GM19468 (cell line): Measurements from ENCODE around the gene HOXA11.

Experiments
- ATAC-seq: cut with Tn5 transposase; IDR thresholded peaks from one replicate; pipeline ENCODE4 v1.9.1; 2021; ENCODE audit warnings: mild to moderate bottlenecking, moderate library complexity, moderate number of reproducible peaks; ENCODE audit not compliant: unreplicated experiment; ENCODE audit errors: extremely low read depth

HOXA11 gene

DNA sequence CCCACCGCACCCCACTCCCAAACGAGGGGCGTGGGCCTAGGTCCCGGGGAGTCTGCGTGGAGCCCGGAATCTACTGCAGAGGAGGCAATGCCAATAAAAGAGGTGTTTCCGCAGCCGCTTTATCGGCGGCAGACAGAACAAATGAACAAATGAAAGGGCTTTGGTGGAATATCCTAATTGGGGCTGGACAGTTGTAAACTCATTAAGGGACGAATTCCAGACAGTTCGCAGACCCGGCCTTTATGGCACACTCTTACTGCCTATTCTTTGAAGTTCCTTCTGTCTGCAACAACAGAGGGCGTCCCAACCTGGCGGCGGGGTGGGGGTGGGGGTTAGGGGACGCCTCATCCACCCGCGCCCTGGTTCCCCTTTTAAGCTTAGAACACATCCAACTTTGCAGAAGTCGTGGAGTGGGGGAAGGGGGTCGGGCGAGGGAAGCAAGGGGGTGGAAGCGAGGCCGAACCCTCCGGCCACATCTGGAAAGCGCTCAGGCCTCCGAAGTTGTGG is 23.8 kb downstream of the HOXA11 start:
- ATAC-seq: no peak

DNA sequence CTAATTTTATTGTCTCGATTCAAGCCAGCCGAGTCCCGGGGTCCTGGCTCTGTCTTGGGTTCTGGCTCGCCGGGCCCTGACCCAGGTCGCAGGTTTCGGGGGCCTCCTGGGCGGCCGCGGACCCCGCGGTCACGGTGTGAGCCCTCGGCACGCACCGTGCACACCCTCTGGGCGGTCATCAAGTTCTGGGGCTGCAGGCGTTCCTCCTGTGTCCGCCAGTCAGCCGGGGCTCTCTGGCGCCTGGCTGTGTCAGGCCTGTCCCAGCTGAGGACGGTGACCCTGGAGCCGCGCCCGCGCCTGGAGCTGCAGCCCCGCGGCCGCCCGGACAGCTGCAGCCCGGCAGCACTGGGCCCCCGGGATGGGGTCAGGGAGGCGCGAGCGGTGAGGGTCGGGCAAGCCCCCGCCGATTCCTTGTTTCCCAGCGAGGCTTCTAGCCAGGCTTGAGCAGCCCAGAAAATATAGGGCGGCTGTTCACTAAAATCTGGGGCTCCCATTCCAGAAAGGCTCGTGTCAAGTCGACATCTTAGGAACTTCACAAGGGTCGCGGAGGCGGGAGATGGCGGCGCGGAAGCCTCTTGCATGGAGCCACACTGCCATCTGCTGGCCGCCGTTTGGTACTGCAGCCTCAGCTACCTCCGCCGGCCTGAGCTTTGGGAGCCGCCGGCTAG is 24.4 kb downstream of the HOXA11 start:
- ATAC-seq: no peak

DNA sequence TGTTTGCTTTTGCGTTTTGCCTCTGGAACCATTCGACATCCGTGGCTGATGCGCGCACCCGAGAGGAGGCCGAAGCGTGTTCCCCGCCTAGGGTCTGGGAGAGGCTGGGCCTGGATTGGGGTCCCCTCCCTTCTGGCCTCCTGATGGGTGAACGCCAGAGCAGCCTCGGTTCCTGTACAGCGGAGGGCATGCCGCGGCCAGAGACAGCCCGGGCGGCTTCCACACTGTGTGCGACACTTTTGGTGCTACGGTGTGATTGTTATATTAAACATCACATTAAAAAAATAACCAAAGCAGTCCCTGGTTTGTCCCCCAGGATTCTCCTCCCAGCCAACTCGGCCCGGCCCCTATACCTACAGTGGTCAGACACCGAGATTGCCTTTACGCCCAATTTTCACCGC is 24.9 kb downstream of the HOXA11 start:
- ATAC-seq: no peak

- ATAC-seq: no peak
Observed at GRCh38 chr7:27159266-27160144, 25.5 kb downstream of the HOXA11 start.

DNA sequence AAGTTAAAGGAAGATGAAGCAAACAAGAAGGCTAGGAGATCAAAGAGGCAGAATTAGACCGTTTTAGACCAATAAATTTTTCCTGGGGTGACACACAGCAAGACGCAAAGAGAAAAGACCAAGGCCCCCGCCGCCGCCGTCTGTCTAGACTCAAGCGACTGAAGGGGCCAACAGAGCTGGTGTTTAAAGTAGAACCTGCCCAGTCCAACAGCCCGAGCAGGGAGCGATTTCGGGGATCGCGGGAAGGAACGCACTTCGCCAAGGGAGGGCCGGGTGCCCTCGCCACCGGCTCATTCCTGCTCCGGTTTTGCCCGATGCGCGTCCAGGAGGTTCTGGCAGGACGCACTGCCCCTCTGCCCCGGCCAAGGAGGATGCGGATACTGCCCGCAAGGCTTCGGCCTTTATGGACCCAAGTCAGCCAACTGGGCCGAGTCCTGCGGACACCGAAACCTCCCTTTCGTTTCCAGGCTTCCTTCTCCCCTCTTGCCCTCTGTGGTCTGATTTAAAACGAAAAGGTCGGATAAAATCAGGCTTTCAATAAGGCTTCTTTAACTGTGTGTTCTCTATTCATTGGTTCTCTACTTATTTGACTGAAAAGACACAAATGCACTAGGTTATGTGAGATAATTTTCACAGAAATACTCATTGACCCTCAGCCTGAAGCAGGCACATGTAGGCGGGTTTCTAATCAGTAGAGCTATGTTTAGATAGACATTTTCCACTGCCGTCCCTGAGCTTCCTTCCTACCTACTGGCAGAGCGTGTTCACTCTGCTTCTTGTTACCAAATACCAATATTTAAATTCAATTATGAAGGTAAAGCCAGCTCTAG is 26.4 kb downstream of the HOXA11 start:
- no peak for ATAC-seq

DNA sequence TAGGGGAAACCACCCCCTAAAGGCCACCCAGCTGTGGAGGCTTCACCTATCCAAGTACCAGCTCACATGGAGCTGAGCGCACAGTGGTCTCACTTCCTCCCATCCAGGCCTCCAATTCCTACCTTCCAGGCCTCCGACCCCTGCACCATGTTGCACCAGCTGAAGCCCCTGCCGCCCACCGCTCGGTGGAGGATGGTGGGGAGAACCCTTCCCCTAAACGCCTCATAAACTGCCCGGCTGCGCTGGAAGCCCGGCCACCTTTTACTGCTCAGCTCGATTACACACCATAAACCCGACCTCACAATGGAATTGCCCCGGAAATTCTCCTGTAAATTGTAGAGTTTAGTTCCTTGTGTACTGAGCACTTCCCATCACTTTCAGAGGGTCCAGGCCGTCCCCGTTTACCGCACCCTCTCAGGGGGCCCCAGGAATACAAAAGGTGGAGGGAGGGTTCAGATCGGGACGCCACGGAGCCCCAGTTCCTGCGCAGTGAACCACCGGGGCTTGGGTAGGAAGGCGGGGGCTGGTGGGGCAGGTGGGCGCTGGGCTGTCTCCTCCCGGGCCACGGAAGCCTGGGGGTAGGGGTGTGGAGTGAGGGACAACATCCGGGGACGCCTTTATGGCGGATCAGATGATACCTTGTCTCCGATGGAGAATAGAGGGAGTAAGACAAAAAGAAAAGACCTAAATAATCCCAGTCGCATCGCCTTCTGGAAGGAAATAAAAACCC is 27.2 kb downstream of the HOXA11 start:
- ATAC-seq: no peak

GRCh38 chr7:27156916-27157701 is 27.9 kb downstream of the HOXA11 start:
- no peak for ATAC-seq

DNA sequence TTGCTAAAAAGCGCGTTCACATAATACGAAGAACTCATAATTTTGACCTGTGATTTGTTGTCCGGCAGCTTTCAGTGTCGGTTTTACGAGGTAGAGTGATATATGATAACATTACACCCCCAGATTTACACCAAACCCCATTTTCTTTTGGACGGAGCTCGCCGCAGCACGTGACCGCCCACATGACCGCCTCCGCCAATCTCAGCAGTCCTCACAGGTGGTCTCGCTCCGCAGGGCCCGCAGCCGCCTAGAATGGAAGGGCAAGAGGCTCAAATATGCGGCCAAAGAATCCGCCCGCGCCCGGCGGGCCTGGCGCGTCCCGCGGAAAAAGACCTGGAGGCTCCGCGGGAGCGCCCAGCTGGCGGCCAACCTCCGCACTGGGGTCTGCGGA is 28.5 kb downstream of the HOXA11 start, which contains the start of gene HOXA7:
Gene HOXA7, minus strand, starts transcription at position 168 of the 391 bp plus-strand sequence. Its CDS starts 130 bp downstream, at position 38.
- ATAC-seq: no peak

DNA sequence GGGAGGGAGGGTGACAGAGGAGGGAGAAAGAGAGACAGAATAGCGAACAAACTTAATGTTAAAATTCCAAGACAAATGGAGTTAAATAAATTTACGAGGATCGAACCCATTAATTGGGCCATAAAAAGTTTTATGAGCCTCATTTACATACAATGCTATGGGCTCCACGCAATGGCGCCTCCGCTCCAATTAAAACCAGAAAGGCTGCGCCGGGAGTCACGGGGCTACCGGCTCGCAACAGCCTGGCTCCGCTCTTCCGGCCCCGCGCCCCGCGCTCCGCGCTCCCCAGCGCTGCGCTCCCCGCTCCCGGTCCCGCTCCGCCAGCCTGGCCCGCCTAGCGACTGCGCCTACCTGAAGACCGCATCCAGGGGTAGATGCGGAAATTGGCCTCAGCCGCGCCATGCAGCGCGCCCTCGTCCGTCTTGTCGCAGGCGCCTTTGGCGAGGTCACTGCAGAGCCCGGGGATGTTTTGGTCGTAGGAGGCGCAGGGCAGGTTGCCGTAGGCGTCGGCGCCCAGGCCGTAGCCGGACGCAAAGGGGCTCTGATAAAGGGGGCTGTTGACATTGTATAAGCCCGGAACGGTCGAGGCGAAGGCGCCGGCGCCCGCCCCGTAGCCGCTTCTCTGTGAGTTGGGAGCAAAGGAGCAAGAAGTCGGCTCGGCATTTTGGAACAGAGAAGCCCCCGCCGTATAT is 29.1 kb downstream of the HOXA11 start:
- no peak for ATAC-seq

GRCh38 chr7:27154901-27155815 is 29.9 kb downstream of the HOXA11 start:
- ATAC-seq: no peak

DNA sequence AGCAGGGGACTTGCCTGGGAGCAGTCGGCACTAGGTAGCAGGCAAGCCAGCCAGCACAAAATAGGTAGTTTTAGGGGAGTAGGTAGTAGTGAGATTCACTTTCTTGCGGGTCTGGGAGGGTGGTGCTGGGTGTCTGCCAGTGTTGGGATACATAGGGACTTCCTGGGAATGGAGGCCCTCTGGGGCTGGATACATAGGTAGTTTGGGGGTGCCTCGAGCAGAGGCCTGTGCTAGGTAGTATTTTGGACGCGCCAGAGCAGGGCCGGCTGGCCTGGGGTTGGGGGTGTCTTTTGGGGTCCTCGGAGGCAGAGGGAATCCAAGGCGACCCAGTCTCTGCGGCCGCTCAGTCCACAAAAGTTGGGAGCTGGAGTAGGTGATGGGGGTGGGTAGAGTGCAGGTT is 30.7 kb downstream of the HOXA11 start:
- ATAC-seq: no peak

- ATAC-seq: no peak
Observed at GRCh38 chr7:27153526-27153925, 31.5 kb downstream of the HOXA11 start.

GRCh38 chr7:27152816-27153442 is 32.1 kb downstream of the HOXA11 start:
- ATAC-seq: no peak

GRCh38 chr7:27151931-27152815 is 32.9 kb downstream of the HOXA11 start, which contains the start of gene HOXA3:
Gene HOXA3 (minus strand): TSS chr7:27152583. CDS start chr7:27110640, 41,943 bp downstream.
- ATAC-seq: no peak

DNA sequence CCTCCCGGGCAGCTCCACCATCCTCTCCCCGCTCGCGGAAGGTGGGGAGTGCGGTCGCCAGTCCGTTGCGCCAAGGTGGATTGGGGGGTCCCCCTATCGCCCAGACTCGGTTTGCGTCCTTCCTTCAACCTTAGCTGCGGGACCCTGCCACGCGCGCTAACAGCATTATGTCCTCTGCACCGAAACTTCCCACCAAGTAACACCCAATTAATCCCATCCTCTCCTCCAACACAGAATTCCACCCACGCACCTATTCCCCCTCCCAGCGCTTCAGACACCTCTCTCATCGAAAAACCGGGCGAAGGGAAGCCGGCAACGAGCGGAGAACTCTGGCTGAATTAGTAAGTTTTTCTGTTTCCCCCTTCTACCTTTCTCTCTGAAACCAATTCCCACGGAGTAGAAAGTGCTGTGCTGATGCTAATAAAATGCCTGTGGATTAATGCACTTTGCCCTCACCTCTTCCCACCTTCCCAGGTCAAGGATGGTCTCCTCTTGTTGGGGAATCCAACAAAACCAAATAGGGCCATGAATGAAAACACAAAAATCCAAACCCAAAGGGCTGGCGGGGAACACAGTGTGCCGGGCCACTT is 33.6 kb downstream of the HOXA11 start:
- ATAC-seq: no peak
